ENCODE results near the gene PARP15.
"Not testable (repeated sequence)": the region's sequence is repeated elsewhere in the genome, so short reads cannot be mapped to it uniquely, and the experiment has no call there.

PARP15 gene

DNA sequence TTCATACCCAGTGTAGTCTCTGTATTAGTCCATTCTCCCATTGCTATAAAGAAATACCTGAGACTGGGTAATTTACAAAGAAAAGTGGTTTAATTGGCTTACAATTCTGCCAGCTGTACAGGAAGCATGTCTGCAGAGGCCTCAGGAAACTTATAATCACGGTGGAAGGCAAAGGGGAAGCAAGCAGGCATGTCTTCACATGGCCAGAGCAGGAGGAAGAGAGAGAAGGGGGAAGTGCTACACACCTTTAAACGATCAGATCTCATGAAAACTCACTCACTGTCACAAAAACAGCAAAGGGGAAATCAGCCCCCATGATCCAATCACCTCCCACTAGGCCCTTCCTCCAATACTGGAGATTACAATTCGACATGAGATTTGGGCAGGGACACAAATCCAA, 96.9 kb downstream of the PARP15 start:
- DNase-seq: no peak

DNA sequence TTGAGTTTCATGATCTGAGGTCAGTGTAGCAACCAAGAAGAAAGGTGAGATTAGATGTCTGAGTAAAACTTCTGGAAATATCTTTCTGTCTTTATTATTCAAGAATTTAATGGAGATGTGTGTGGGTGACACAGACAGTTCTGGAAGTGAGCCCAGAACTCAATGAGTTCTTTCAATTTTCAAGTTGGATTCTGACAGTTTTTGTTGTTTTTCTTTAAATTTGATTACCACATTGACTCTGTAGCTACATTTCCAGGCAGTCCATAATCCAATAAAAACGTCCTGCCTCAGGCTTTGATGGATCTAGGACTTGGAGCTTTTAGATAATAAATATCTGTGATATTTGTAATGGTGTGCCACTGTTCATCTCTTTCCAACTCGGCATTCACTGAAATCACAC, 99.3 kb downstream of the PARP15 start:
- no peak for DNase-seq

DNA sequence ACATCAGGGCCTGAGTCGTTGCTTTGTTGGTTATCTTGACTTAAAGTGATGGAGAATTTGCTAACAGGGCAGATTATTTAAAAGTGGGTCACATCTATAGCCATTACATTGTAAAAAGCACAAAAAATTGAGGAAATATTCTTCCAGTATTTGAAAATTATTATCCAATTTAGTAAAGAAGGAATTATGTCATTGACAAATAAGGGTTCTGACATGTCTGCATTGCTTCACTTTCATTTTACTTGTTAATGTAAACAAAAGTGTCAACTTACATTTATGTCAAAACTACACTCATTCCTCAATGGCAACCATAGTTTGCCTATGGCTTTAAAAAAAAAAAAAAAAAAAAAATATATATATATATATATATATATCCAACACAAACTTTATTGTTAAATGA, 99.8 kb downstream of the PARP15 start:
- no peak for DNase-seq

DNA sequence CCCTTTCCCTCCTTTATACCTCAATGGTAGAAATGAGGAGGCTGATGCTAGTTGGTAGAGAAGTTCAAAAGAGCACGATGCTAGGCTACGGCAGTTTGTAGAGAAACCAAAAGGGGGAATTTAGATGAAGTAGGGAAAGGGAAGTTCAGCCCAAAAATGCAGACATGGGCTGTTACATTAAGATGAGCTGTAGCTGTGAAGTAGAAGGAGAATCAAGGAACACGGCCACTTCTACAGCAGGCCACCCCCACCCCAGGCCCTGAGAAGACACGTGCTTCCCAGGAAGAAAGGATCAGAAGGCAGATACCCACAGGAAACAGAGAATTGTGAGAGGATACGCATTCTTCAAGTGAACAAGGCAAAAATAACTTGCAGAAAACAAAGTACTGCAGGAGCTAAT, 101.1 kb downstream of the PARP15 start:
- DNase-seq: no peak

DNA sequence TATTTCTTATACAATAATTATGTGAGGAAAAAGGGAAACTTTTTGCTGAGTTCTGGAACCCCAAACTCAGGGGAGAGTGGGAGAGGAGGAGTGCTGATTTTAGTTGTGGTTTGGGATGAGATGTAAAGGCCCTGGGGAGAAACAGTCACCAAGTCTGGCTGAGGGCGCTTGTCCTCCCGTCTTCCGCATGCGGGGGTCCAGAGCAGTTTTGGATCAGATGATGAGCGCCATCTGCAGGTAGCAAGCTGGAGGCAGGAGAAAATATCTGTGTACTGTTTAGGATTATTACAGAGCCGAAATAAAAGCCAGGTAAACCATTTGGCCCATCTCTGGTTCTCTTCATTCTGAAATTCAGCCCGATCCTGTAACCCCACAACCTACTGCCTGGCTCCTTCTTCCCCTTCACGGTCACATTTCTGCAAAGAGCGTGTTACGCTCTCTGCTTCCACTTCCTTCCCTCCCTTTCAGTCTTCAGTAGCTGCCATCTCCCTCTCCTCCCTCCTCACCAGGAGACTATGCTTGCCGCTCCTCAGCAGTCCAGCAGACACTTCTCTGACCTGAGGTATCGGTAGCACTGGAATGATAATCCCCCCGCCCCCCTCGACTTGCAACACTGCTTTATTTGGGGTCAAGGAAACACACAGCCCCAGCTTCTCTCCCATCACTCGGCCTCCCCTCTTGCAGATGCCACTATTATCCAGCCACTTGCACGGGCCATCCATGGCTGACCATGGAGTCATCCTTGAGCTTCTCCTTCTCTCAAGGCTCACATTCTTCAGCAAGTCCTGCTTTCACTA, 101.8 kb downstream of the PARP15 start:
- DNase-seq: peak; percentile 52

DNA sequence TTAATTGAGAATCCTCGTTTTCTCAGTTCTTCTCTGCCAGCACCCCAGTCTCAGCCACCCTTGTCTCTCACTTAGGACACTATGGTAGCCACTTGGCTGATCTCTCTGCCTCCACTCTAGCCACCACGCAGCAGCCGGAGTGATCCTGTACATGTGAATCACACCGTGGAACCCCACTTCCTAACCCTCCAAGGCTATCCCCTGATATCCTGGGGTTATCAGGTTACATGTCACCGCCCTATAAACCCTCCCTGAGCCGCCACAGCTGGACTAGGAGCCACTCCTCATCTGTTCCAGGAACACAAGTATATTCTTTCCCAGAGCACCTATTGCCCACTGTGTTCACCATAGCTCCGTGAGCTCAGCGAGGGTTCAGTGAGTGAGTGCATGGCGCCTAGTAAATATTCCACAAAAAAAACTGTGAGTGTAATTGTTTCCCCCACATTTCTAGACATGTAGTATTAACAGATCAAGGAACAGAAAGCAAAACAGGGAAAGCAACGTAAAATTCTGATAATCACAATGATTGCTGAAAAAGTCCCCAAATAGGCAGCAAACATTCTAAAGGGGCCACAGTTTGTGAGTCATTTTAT, 102.5 kb downstream of the PARP15 start:
- no peak for DNase-seq

DNA sequence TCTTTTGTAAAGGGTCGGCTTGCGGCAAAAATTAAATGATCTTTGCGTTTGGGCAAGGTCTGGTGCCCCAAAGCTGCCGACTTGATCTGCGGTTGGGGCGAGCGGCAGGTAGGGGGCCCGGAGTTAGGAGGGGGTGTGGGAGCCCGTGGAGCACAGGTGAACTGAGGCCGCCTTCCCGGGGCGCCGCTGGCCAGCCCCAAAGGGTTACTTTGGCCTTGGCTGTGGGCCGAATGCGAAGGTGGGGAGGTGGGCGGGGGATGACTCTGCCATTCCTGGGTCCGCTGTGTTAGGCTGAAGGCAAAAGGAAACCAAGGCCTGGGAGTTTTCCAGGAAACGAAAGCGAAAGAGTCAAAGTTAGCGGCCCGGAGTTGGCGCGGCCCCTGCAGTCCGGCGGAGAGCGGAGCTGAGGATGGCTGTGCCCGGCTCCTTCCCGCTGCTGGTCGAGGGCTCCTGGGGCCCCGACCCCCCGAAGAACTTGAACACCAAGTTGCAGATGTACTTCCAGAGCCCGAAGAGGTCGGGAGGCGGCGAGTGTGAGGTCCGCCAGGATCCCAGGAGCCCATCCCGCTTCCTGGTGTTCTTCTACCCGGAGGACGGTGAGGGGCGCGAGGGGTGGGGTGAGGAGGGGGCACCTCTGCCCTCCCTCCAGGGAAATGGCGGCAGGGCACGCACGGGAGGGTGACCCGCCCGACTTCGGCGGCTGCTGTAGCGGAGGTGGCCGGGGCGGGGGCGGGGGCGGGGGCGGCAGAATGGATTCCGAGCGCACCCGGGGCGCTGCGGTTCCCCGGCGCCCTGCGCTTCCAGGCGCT, 103.2 kb downstream of the PARP15 start, which contains the start of gene PARP14:
PARP14 (plus strand) TSS at position 365 of the 809 bp plus-strand sequence; CDS start at position 410, 45 bp downstream.
- peak; percentile 29 for DNase-seq

DNA sequence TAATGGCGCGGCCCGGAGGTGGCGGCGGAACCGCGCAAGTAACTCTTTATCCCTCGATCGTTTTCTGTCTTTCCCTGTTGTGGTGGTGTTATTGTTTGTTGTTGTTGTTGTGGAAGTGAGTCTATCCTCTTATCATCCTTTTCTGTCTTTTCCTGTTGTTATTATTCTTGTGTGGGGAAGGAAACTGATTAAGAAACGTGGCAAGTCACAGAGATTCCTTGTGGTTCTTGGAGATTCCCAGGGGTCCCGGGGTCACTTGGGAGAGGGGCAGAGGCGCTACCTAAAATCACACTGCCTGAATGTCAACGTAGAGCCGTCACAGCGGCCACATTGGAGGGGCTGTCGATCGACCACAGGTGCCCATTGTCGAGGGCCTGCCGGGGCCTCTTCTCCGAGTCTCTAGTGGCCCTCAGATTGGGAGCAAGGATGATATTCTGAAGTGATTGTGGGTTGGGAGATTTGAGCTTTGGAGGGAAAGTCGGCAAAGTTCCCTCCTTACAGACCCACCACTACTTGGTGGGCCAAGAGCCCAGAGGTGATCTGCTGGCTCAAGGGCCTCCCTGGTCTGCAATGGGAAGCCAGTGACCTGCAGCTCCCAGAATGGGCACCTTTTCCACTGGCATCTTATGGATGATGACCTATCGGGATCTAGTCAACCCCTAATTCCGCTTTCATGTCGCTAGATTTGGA, 104.0 kb downstream of the PARP15 start:
- no peak for DNase-seq

DNA sequence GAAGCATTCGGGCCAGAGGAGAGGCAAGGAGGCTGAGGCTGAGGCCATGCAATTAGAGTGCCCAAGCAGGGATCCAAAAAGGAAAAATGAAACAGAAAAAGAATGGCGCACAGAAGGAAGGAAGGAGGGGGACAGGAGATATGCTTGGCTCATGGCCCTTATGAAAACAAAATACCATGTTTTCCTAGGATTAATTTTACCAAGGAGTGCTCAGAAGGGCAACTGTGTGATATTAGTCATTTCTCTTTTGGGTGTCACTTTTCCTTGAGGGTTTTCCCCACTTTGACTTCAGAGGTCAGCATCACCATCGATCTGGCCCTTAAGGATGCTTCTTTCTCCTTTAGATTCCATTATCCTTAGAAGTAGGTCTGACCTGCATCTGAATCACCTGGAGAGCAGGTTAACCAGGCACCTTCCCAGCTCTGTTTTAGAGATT, 104.5 kb downstream of the PARP15 start:
- no peak for DNase-seq

DNA sequence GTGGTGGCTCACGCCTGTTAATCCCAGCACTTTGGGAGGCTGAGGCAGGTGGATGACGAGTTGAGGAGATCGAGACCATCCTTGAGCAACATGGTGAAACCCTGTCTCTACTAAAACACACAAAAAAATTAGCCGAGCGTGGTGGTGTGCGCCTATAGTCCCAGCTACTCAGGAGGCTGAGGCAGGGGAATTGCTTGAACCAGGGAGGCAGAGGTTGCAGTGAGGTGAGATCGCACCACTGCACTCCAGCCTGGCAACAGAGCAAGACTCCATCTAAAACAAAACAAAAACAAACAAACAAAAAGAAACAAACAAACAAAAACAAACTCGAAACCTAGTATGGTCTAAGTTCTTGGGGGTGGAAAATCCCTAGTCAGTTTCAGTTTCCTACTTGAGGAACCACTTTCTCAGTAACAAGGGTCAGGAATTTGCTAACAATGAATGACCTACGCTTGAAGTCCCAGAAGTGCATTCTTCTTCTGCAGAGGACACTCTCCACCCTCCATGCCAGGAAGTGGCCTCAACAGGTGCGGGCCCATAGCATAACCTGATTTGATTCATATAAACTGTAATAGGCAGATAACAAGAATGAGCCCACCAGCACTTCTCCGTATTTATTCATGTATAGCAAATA, 105.4 kb downstream of the PARP15 start:
- DNase-seq: not testable (repeated sequence)

DNA sequence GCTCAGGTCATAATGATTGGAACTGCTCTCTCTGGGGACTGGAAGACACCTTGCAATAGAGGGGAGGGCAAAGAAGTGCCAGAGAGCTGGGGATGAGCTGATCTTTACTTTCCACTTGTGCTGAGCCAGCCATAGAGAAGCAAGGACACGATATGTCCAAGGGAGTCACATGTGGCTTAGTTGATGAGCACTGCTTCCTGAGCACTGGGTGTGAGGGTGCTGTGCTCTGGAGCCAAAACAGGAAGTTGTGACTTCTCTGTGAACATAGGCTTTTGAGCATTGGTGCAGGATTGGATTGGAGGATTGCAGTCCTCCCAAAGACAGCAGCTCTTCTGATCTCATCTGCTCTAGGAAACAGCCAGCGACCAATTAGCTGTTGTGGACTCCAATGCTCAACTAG, 109.8 kb downstream of the PARP15 start:
- no peak for DNase-seq

All from GOT3 (cell line).